Hematopoietic multipotent progenitor cell treated with erythropoietin and hydrocortisone succinate and interleukin-3 and kit ligand, for 6 days (in vitro differentiated cells): Measurements from ENCODE around the gene ADAMTSL3.
"Not testable (repeated sequence)": the region's sequence is repeated elsewhere in the genome, so short reads cannot be mapped to it uniquely, and the experiment has no call there.

Experiments used
- DNase-seq: peaks from one replicate; pipeline ENCODE4 v3.0.0-alpha.2; 2015

Gene ADAMTSL3

GRCh38 chr15:83709811-83710210, 55.9 kb downstream of the ADAMTSL3 start:
- DNase-seq: no peak

- DNase-seq: no peak
Measured at GRCh38 chr15:83710452-83710851, 56.5 kb downstream of the ADAMTSL3 start.

GRCh38 chr15:83711236-83711635, 57.3 kb downstream of the ADAMTSL3 start:
- DNase-seq: no peak

- DNase-seq: no peak
Measured at GRCh38 chr15:83713242-83713641, 59.3 kb downstream of the ADAMTSL3 start.

- DNase-seq: no peak
Measured at GRCh38 chr15:83714939-83715628, 61.2 kb downstream of the ADAMTSL3 start.

GRCh38 chr15:83716605-83717004, 62.7 kb downstream of the ADAMTSL3 start:
- no peak for DNase-seq

GRCh38 chr15:83717010-83717409, 63.1 kb downstream of the ADAMTSL3 start:
- no peak for DNase-seq

- no peak for DNase-seq
Measured at GRCh38 chr15:83720468-83720867, 66.5 kb downstream of the ADAMTSL3 start.

- no peak for DNase-seq
Measured at GRCh38 chr15:83721031-83721430, 67.1 kb downstream of the ADAMTSL3 start.

- DNase-seq: no peak
Measured at GRCh38 chr15:83721981-83722380, 68.1 kb downstream of the ADAMTSL3 start.

GRCh38 chr15:83723216-83723615, 69.3 kb downstream of the ADAMTSL3 start:
- DNase-seq: no peak

GRCh38 chr15:83732196-83732595, 78.3 kb downstream of the ADAMTSL3 start:
- DNase-seq: no peak

- DNase-seq: no peak
Measured at GRCh38 chr15:83732770-83733169, 78.8 kb downstream of the ADAMTSL3 start.

- no peak for DNase-seq
Measured at GRCh38 chr15:83733206-83733605, 79.3 kb downstream of the ADAMTSL3 start.

GRCh38 chr15:83733691-83734090, 79.8 kb downstream of the ADAMTSL3 start:
- DNase-seq: no peak

- DNase-seq: no peak
Measured at GRCh38 chr15:83734487-83734886, 80.6 kb downstream of the ADAMTSL3 start.

- DNase-seq: no peak
Measured at GRCh38 chr15:83739629-83740028, 85.7 kb downstream of the ADAMTSL3 start.

- DNase-seq: no peak
Measured at GRCh38 chr15:83745771-83746170, 91.8 kb downstream of the ADAMTSL3 start.

- DNase-seq: no peak
Measured at GRCh38 chr15:83746231-83746630, 92.3 kb downstream of the ADAMTSL3 start.

GRCh38 chr15:83747050-83747717, 93.3 kb downstream of the ADAMTSL3 start:
- DNase-seq: peak; percentile 1

GRCh38 chr15:83747718-83748110, 93.8 kb downstream of the ADAMTSL3 start:
- DNase-seq: no peak

- no peak for DNase-seq
Measured at GRCh38 chr15:83753872-83754493, 100.1 kb downstream of the ADAMTSL3 start.

- DNase-seq: not testable (repeated sequence)
Measured at GRCh38 chr15:83757291-83757690, 103.4 kb downstream of the ADAMTSL3 start.

GRCh38 chr15:83762367-83762766, 108.4 kb downstream of the ADAMTSL3 start:
- no peak for DNase-seq
